Activated T-cell treated with anti-CD3 and anti-CD28 coated beads for 4 hours (primary cell): ENCODE measurements around the gene AGAP3.

Experiments
- DNase-seq: peaks from one replicate; pipeline ENCODE4 v3.0.0-alpha.2; 2020

The AGAP3 gene

GRCh38 chr7:151088856-151089699 is 2.8 kb downstream of the AGAP3 start:
- DNase-seq = no peak

DNA sequence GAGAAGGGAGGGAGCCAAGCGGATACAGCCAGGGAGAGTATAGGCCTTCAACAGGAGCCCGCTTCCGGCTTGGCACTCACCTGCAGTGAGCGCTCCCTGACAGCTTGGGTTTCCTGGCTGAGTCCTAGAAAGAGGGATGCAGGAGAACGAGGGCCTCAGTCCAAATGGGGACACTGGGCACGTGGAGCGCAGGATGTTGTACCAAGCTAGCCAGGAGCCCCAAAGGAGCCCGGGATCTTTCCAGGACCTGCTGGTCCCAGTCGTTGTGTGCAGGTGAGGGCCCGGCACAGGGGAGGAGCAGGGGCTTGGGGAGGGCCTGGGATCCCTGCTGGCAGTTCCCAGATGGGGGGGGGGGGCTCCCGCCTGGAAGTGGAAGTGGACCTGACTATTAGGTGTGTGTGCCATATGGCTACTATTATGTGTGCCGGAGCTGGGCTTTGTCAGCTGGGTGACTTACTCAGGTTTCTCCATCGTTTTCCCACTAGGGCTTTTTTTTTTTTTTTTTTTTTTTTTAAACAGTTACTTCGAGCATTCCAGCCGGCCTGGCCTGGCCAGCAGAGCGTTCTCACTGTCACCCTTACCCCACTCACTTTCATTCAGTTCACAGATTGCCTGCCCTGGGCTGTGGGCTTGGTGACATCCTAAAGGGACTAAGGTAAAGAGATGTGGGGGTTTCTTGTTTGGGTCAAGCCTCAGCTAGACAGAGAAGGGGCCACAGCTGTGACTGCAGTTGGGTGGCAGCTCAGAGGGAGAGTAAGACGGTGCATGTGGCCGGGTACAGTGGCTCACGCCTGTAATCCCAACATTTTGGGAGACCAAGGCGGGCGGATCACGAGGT is 3.8 kb downstream of the AGAP3 start:
- DNase-seq = no peak

DNA sequence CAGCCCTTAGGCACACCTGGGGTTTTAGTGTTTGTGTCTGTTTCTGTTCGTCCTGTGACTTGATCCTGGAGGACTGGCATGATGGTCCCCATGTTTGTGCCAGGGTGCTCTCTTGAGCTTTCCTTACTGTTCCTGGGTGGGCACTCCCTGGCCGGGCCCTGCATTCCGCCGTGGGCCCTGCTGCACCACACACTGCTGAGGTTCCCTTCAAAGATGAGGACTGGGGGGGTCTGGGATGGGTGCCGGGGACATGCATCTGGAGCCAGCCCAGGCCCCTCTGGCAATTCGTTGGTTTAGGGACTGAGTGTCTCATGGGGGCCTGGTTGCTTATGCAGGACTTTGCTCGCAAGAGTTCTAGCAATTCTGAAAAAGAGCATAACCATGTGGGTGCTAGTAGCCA is 4.7 kb downstream of the AGAP3 start:
- DNase-seq = no peak

DNA sequence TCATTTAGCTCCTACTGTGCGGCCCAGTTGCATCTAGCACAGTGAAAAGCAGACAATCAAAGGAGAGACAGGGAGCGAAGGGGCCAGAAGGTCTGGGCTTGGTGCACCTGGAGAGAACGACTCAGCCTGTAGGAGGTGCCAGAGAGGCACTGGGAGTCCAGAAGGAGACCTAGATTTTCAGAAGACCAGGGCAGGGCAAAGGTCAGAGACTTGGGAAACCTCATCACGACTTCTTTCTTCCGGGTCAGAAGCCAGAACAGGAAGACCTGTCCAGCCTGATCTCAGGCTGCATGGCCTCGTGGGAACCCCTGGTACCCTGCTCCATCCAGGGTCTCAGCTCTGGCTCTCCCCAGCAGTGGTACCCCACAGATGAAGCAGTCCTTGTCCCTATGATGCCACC is 5.2 kb downstream of the AGAP3 start:
- DNase-seq = no peak

GRCh38 chr7:151091988-151092387 is 5.7 kb downstream of the AGAP3 start:
- no peak for DNase-seq

GRCh38 chr7:151093748-151094147 is 7.5 kb downstream of the AGAP3 start:
- no peak for DNase-seq

- no peak for DNase-seq
Measured at GRCh38 chr7:151094675-151095074, 8.4 kb downstream of the AGAP3 start.

DNA sequence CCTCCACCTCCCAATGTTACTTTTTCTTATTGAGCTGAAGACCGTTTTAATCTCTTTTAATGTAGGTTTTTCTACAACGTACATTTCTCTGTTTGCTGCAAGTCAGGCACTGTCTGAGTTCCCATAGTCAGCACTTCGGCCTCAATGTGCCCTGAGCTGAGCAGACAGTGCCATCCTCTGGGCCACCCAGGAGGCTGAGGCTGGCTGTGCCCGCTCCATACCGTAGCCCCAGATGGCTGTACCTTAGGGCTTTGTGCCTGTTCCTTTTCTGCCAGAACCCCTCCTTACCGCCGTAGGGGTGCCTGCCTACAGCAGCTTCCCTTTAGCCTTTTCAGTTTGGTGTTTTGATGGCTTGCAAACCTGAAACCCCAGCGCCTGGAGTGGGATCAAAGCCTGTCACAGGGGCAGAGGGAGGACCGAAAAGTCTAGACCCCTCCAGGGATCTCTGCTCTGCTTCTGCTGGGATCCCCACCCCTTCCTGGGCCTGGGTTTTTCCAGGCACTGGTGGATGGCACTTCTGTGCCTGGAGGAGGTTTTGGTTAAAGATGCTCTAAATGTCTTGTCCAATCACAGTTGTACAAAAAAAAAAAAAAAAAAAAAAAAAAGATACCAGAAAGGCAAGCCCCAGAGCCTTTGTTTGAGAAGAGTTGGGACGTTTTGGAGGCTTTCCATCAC is 9.0 kb downstream of the AGAP3 start:
- DNase-seq = no peak

- no peak for DNase-seq
Measured at GRCh38 chr7:151095828-151096475, 9.7 kb downstream of the AGAP3 start.

- DNase-seq = no peak
Measured at GRCh38 chr7:151099486-151100211, 13.4 kb downstream of the AGAP3 start.

DNA sequence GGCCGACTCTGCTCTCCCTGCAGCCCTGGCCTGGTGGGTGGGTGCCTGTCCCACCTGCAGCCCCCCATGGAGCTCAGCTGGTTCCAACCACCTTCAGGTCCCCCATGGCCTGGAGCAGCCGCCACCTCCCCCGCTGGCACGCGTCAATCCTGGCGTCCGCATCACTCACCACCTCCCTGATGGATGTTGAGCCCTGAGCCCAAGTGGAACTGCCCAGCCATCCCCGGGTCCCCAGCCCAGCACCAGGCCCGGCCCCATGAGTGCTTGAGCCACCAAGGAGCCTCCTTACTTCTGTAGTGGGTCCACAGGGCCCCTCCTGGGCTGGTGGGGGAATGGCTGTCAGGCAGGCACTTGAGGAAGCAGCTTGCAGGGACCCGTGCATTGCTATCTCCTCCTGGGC is 14.6 kb downstream of the AGAP3 start:
- DNase-seq = no peak

DNA sequence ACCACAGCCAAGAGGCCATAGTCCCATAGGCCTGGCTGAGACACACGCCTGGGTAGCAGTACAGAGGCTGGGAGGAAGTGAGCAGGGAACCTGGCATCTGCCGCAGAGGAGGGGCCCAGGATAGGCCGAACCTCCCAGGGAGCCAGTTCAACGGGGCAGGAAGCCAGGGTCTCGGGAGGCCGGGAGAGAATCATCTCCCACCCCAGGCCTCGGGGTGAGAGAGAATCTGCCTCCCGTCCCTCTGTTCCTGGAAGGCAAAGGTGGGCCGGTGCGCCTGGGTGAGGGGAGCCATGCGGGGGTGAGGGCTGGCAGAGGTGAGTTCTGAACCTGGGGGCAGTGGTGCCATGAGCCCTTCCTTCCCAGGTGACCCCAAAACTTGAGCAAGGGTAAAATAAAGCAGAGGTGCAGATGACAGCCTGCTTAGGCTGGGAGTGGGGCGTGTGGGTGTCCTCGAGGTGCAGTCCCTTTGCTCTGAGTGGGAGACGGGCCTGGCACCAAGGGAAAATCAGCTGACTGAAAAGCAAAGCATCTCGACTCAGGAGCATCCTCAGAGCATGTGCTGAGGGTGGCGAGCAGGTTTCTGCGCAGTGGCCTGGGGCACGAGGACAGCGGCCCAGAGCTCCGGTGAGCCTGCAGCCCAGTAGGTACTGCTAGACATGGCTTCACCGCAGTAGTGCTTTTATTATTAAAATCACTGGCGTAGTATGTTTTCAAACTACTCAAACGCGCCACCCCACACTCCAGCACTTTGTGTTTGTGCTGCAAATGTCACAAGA is 15.5 kb downstream of the AGAP3 start:
- DNase-seq = no peak

- DNase-seq = no peak
Measured at GRCh38 chr7:151102991-151103390, 16.7 kb downstream of the AGAP3 start.

DNA sequence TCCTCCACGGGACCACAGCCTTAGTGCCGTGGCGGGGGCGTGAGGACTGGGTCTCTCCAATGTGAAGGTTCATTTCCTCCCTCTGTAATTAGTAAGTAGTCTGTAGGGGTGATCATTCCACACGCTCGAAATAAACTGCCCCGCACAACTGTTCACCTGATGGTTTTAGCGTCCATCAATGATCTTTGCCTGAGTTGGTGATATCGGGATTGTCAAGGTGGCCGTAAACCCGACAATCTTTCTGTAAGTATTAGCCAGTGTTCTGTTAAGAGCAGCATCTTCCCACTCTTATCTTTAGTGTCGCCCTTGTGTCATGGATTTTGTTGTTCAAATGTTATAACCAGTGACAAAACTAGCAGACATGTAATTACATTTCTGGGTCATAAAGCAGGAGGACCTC is 17.7 kb downstream of the AGAP3 start:
- no peak for DNase-seq

DNA sequence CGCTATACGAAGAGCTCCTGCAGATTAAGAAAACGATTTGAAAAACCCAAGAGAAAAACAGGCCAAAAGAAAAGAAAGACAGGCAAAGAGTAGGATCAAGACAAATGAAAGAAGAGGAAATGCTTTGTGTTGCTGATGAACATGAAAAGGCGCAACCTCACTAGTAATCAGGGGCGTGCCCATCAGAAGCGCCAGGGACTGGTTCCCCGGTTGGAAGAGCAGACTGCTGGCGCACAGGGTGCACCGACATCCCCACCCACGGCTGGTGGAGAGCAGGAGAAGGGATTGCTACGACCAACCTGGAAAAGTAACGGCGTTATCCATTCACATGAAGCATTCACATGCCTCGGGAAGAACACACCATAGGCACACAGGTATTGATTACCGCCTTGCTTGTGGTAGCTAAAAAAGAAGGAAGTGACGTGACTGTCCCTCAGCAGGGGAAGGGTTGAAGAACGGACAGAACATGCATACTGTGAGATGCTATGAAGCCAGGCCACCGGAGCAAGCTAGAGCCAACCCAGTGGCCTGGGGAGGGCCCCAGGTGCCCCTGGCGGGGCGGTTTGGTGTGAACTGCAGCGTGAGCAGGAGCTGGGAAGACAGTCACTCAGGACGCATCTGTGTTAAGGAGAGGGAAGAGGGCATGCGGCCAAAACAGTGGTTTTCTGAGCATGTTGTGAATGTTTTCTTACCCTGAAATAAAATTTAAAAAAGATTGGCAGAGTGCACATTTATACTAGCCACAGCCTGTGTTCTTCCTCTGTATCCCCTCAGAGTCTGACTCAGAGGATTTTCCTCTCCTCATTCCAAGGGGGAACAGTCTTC is 18.3 kb downstream of the AGAP3 start:
- no peak for DNase-seq

DNA sequence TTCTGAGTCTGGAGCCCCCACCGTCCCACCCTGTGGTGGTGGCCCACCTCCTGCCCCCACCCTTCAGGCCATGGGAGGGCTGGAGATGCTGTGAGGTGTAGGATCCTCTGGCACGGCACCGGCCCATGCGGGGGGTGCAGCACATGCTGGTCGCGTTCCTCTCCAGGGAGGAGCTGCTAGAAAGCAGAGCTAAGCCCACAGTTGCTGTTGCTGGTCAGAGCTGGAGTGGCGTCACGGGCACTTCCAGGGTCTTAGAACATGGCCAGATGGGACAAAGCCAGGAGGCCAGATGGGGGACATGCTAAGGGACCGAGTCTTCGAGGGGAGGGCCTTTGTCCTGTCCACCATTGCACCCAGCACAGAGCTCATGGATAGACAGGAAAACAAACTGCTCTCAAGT is 21.6 kb downstream of the AGAP3 start:
- no peak for DNase-seq

DNA sequence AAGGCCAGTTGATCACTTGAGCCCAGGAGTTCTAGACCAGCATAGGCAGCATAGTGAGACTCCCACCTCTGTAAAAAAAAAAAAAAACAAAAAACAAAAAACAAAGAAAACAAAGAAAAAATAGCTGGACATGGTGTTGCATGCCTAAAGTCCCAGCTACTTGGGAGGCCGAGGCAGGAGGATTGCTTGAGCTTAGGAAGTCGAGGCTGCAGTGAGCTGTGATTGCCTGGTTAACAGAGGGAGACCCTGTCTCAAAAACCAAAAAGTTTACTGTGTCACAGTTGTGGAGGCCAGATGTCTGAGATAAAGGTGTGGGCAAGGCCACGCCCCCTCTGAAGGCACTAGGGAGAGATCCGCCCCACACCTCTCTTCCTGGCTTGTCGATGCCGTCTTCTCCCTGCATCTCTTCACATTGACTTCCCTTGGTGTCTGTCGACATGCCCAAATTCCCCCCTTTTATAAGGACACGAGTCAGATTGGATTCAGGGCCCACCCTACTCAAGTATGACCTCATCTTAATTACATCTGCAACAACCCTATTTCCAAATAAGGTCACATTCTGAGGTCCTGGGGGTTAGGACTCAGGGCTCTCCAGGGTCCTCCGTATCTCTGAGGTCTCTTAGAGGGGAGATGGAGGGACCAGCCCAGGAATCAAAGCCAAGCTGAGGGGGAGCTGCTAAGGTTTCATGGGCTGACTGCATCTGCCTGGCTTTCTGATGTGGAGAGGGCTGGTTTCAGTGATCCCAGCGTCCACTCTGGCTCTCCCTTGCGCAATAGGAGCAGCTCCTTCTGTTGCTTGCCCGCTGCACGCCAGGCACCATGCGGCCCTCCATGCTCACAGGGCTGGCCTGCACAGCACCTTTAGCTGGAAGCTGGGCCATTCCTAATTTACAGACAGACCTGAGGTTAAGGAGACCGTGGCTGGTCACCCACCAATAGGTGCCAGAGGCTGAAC is 23.1 kb downstream of the AGAP3 start:
- DNase-seq = no peak

DNA sequence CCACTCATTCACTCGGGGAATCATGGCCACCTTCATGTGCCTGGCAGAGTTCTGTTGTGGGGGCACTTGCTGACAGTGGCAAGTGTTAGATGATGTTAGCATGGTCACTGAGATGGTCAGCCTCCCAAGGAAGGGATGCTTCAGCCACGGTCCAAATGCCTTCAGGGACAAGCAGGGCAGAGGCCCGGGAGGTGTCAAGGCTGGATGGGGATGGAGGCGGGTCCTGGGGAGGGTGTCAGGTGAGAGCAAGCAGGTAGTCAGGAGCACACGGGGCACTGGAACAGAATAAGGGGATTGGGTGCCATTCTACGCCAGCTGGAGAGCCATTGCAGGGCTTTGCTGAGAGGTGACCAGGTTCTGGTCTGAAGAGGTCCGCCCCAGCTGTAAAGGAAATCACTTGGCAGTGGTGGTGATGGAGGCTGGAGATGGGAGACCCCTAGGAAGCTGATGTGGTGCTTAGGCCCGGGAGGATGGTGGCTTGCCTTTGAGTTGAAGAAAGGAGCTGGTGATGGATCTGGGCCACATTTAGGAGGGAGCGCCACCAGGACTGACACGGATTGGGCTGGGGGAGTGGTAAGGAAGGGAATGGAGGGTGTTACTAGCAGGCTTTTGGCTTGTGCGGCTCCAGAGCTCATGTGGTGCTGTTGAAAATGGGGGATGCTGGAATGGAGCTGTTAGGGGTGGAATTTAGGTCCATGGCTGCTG is 24.1 kb downstream of the AGAP3 start:
- DNase-seq = no peak
